Adrenal gland (tissue), 12 donors: ENCODE results near the gene PPFIA4. TPM values are rescaled to one million over a fixed set of nuclear protein-coding genes. Genes with fewer than 3 reads are reported as not detected.

Experiments used
- DNase-seq, 7 donors: peaks; one replicate each; pipeline ENCODE4 v3.0.0-alpha.2; 2019 to 2020
- H3K27ac ChIP-seq, 5 donors: fragments of 200-600 bp; sonication (generic) in 4 of 5; 1 replicate in 3 of 5; 2 replicates in 2 of 5; pipeline versions ENCODE4 v1.5.1 to v1.8.0; 2016 to 2020; ENCODE audit warnings: mild to moderate bottlenecking in 1 of 5
- H3K27me3 ChIP-seq: fragments of 200-600 bp; 2 replicates; pipeline ENCODE4 v1.8.0; 2021
- H3K36me3 ChIP-seq, 2 donors: fragments of 200-600 bp; replicated peaks in 1 of 2; 1 replicate in 1 of 2; 2 replicates in 1 of 2; pipeline versions ENCODE4 v1.5.1 to v1.8.0; 2018 to 2022
- H3K4me1 ChIP-seq, 2 donors: fragments of 200-600 bp; replicated peaks in 1 of 2; 1 replicate in 1 of 2; 2 replicates in 1 of 2; pipeline versions ENCODE4 v1.5.1 to v1.8.0; 2018 to 2021
- H3K4me3 ChIP-seq, 4 donors: fragments of 200-600 bp; sonication (generic) in 3 of 4; one replicate each; pipeline ENCODE4 v1.5.1; 2016 to 2018
- H3K9me3 ChIP-seq, 3 donors: fragments of 200-600 bp; sonication (generic) in 1 of 3; replicated peaks in 1 of 3; 1 replicate in 2 of 3; 2 replicates in 1 of 3; pipeline versions ENCODE4 v1.5.1 to v1.8.0; 2016 to 2021
- POLR2A ChIP-seq, 2 donors: fragments of 450-650 bp; IDR thresholded peaks; one replicate each; pipeline ENCODE4 v1.6.1; 2017; ENCODE audit warnings: antibody characterized with exemption in 2 of 2, mild to moderate bottlenecking in 2 of 2, moderate library complexity in 1 of 2
- WGBS, 4 donors: extraction: QIAGEN DNeasy Blood & Tissue Kit in 2 of 4; methylation state at CpG; one replicate each; pipeline versions ENCODE4 v1.1.5 to v1.1.7; 2013 to 2017; 5-methylcytosine and 5-hydroxymethylcytosine counted together
- intact Hi-C, 2 donors: fragments of 100-400 bp; cut with DNase I; formaldehyde crosslinking; loops; one replicate each; pipeline versions ENCODE4 v1.14.1 to v1.15.0; 2022 to 2023
- polyA plus RNA-seq, 3 donors: library from polyadenylated mRNA; stranded (reverse); fragments of 200-250 nt in 2 of 3; fragments of 350-450 nt in 1 of 3; fragmentation: Illumina TruSeq in 1 of 3; extraction: RNeasy Lipid Tissue Mini Kit (QIAGEN cat#74804) in 1 of 3; gene quantifications; one replicate each; pipeline ENCODE4 v1.2.3, GENCODE V29; 2013 to 2014
- total RNA-seq, 9 donors: library from RNA; depleted of rRNA in 4 of 9; stranded (reverse); fragments of >200 nt in 4 of 9; fragments of 120-200 nt in 1 of 9; fragmentation: NEBNext Ultra II Directional in 1 of 9; extraction: Animal tissue kit (Norgen Biotek cat#: 25700) in 1 of 9; gene quantifications; one replicate each; pipeline versions ENCODE4 v1.1.0 to v1.2.4, GENCODE V29; 2013 to 2023
- TF ChIP-seq, protein P1 (sequence below), 6 experiments: fragments of 450-650 bp in 4 of 6; fragments of 200-600 bp in 2 of 6; sonication (generic) in 1 of 6; IDR thresholded peaks; 1 replicate in 5 of 6; 2 replicates in 1 of 6; pipeline versions ENCODE4 v1.5.1 to v1.8.0; 2016 to 2021; ENCODE audit warnings: antibody characterized with exemption in 6 of 6, mild to moderate bottlenecking in 2 of 6, moderate library complexity in 1 of 6
- donor health status: healthy with polysubstance abuse.
- donor health status: Bipolar disorder and iron deficiency.
- donor health status: DM: yes; HTN: yes; CAD: no.
- donor health status: DM: no; HTN: no; CAD: no.
- donor health status: DM: no; HTN: no; CAD: no.
- donor health status: DM: yes; HTN: yes; CAD: no.

Gene PPFIA4
- total and polyA plus RNA-seq, 12 donors: 0.12 to 2.9 (median 0.48) TPM

DNA sequence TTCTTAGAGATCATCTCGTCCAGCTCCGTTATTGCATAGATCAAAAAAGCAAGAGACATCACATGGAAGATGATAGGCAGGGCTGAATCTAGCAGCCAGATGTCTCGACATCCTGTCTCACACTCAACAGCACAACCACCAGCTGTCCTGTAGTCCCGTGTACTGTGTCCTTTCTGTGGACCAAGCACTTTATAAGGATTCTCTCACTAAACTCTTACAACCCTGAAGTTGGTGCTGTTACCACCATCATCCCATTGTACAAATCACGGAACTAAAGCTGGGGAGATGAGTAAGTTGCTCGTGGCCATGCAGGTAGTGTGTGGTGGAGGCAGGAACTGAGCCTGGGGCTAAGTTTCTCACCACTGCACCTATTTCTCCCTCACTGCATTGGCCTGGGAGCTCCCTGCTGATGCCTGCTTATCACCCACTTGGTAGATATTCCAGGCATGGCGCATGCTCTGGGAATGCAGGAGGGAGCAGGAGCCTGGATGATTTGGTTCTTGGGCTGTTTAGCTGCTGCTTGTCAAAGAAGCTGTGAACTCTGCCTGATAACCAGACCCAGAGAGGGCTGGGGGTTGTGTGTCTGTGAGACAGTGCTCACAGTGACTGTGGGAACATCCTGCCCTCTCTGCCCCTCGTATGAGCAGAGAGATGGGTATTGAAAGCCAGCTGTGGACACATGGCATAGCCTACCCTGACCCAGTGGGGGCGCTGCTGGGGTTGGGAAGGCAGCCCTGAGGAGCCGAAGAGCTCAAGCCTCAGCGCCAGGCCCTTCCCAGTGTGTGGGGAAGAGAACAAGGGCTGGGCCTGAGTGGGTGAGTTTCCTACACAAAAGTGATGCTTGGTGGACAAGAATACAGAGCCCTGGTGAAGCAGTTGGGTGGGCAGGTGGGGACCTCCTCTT lies 13.6 kb downstream of the PPFIA4 start:
- intact Hi-C loops: loop anchor here (2.0 to 10.0 kb wide), 3 partner anchors 75 to 177 kb away; no protein-coding TSS in a partner anchor
- Histone ChIP-seq H3K4me1 (no peaks in the 10 kb centered on the region), H3K27ac (no peak overlapping the region), H3K36me3 (no peaks in the 10 kb centered on the region), H3K9me3 (no peaks in the 10 kb centered on the region), H3K27me3 (peaks cover 15% of the 10 kb centered on the region), H3K4me3 (no peak overlapping the region)
- no peak for DNase-seq
- 53 to 56% (median 54%) methylated on average over 9 to 11 of the region's 11 CpGs for WGBS, 4 donors
- TF ChIP-seq, protein P1, sequence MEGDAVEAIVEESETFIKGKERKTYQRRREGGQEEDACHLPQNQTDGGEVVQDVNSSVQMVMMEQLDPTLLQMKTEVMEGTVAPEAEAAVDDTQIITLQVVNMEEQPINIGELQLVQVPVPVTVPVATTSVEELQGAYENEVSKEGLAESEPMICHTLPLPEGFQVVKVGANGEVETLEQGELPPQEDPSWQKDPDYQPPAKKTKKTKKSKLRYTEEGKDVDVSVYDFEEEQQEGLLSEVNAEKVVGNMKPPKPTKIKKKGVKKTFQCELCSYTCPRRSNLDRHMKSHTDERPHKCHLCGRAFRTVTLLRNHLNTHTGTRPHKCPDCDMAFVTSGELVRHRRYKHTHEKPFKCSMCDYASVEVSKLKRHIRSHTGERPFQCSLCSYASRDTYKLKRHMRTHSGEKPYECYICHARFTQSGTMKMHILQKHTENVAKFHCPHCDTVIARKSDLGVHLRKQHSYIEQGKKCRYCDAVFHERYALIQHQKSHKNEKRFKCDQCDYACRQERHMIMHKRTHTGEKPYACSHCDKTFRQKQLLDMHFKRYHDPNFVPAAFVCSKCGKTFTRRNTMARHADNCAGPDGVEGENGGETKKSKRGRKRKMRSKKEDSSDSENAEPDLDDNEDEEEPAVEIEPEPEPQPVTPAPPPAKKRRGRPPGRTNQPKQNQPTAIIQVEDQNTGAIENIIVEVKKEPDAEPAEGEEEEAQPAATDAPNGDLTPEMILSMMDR (IDR thresholded peaks at IDR 0.05): peak in 3 of 6 experiments; percentile 3 to 5 (median 4)
- TF ChIP-seq POLR2A (IDR thresholded peaks at IDR 0.05): no peak

DNA sequence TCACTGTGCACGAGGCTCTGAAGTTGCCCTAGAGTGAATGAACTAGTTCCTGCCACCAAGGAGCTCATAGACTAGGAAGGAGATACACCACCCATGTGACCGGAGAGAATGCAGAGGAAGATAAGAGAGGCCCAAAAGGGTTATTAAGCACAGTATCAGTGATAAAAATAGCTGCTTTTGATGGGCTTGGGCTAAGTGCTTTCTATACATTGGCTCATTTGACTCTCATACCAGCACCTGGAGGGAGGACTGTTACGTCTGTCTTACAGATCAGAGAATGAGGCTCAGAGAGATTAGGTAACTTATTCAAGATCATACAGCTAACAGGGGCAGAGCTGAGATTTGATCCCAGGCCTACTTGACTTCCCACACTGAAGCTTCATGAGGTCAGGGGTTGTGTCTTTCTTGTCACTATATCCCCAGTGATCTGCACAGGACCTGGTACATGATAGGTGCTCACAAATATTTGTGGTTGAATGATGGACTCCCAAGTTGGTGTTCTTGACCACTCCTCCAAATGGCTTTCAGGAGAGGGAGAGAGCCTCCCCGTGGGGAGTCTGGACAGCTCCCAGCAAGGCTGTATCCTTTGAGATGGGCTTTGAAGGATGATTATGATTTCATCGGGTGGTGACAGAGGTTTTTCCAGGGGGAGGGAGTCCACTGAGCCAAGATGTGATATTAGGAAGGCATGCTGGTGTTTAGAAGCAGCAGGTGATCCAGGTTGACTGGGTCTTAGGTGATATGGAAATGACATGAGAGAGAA lies 14.4 kb downstream of the PPFIA4 start:
- intact Hi-C loops: loop anchor here in 1 of 2 donors (10.0 kb wide), 1 partner anchor 74 kb away; no protein-coding TSS in a partner anchor
- Histone ChIP-seq H3K27ac (no peak overlapping the region), H3K36me3 (no peaks in the 10 kb centered on the region), H3K4me1 (no peaks in the 10 kb centered on the region), H3K27me3 (peaks cover 16% of the 10 kb centered on the region), H3K4me3 (no peak overlapping the region), H3K9me3 (no peaks in the 10 kb centered on the region)
- WGBS, 4 donors: 52 to 64% (median 61%) methylated on average over 5 of the region's 5 CpGs
- no peak for TF ChIP-seq POLR2A (IDR thresholded peaks at IDR 0.05)
- TF ChIP-seq, protein P1 (IDR thresholded peaks at IDR 0.05): no peak
- peak in 1 of 7 donors; percentile 0 for DNase-seq

DNA sequence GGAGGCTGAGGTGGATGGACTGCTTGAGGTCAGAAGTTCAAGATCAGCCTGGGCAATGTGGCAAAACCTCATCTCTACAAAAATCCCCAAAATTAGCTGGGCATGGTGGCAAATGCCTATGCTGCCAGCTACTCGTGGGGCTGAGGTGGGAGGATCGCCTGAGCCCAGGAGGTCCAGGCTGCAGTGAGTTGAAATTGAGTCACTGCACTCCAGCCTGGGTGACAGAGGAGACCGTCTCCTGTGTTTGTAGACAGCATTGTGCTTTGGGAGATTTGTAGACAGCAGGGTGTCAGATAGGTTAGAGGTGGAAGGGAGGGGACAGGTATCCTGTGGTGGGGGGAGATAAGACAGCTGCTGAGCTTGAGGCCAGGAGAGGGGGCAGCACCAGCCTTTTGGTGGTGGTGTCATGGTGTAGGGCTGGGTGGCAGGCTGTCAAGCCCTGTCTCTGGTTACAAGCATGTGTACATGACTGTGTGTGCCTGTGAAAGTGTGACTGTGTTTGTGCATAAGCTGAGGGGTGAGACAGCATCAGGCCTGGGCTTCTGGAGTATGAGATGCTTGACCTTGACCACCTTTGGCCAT lies 15.2 kb downstream of the PPFIA4 start:
- Histone ChIP-seq H3K36me3 (no peaks in the 10 kb centered on the region), H3K27me3 (peaks cover 16% of the 10 kb centered on the region), H3K4me3 (no peak overlapping the region), H3K27ac (no peak overlapping the region), H3K9me3 (no peaks in the 10 kb centered on the region), H3K4me1 (no peaks in the 10 kb centered on the region)
- 70 to 100% (median 83%) methylated on average over 1 to 3 of the region's 3 CpGs for WGBS, 4 donors
- peak in 1 of 7 donors; percentile 1 for DNase-seq
- TF ChIP-seq, protein P1 (IDR thresholded peaks at IDR 0.05): no peak
- no peak for TF ChIP-seq POLR2A (IDR thresholded peaks at IDR 0.05)
- intact Hi-C loops: loop anchor here in 1 of 2 donors (10.0 kb wide), 1 partner anchor 73 kb away; no protein-coding TSS in a partner anchor
